ENCODE measurements around the gene CST11.

- TF ChIP-seq CTCF (IDR thresholded peaks at IDR 0.05) (no peak), POLR2A (IDR thresholded peaks at IDR 0.05) (no peak)
These were observed 12.7 kb downstream of the CST11 start for GRCh38 chr20:23440004-23440403.
